Caco-2 (cell line): ENCODE data around the gene ZDHHC7. TPM values are rescaled to one million over a fixed set of nuclear protein-coding genes. Genes with fewer than 3 reads are reported as not detected.

Source experiments
- Bru-seq: library from RNA; stranded (reverse); fragments of 400-500 nt; gene quantifications from one replicate; lab custom pipeline; 2021; lab: Mats Ljungman, UMichigan
- BruChase-seq, 2 experiments: library from RNA; stranded (reverse); fragments of 400-500 nt; gene quantifications; one replicate each; lab custom pipeline; 2021; lab: Mats Ljungman, UMichigan
- BruUV-seq: library from RNA; stranded (reverse); fragments of 400-500 nt; replicated peaks from 2 replicates; lab custom pipeline; 2021; lab: Mats Ljungman, UMichigan
- CTCF ChIA-PET: fragments of 300-600 bp; sonication (Branson Sonifier 250); formaldehyde crosslinking; loops from one replicate; lab custom pipeline; 2022; ENCODE audit warnings: antibody characterized with exemption; lab: Charles Lee
- POLR2A ChIA-PET: fragments of 300-600 bp; sonication (Branson Sonifier 250); formaldehyde crosslinking; loops from one replicate; lab custom pipeline; 2022; ENCODE audit warnings: antibody characterized with exemption; lab: Charles Lee
- DNase-seq, 2 experiments: peaks; one replicate each; pipeline versions ENCODE4 v3.0.0 to v3.0.0-alpha.2; 2020 to 2022
- H3K27me3 ChIP-seq: replicated peaks from 2 replicates; pipeline ENCODE4 v1.6.0; 2011; ENCODE audit warnings: low read length; ENCODE audit not compliant: control insufficient read depth, insufficient read depth
- H3K36me3 ChIP-seq: 2 replicates; pipeline ENCODE4 v1.5.1; 2011; ENCODE audit warnings: low read length; ENCODE audit not compliant: control insufficient read depth, insufficient read depth
- H3K4me1 ChIP-seq: fragments of 250-450 bp; sonication (Bioruptor Pico); 2 replicates; pipeline ENCODE4 v1.5.1; 2020; ENCODE audit warnings: mild to moderate bottlenecking
- H3K4me3 ChIP-seq: 2 replicates; pipeline ENCODE4 v1.5.1; 2011; ENCODE audit warnings: low read depth, mild to moderate bottlenecking, control low read depth, low read length
- H3K9me3 ChIP-seq: fragments of 250-450 bp; sonication (Bioruptor Pico); 2 replicates; pipeline ENCODE4 v1.5.1; 2020; ENCODE audit warnings: mild to moderate bottlenecking, moderate library complexity
- H3K27ac Mint-ChIP-seq: one replicate; pipeline ENCODE4 v1.8.0; 2022; ENCODE audit warnings: mixed read lengths; ENCODE audit not compliant: unreplicated experiment
- H3K27me3 Mint-ChIP-seq: one replicate; pipeline ENCODE4 v1.8.0; 2022; ENCODE audit warnings: mixed read lengths; ENCODE audit not compliant: insufficient read depth, unreplicated experiment
- H3K36me3 Mint-ChIP-seq: one replicate; pipeline ENCODE4 v1.8.0; 2022; ENCODE audit warnings: mild to moderate bottlenecking, mixed read lengths; ENCODE audit not compliant: insufficient read depth, unreplicated experiment
- H3K4me1 Mint-ChIP-seq: one replicate; pipeline ENCODE4 v1.8.0; 2022; ENCODE audit warnings: low read depth, mixed read lengths; ENCODE audit not compliant: unreplicated experiment
- H3K4me3 Mint-ChIP-seq: one replicate; pipeline ENCODE4 v1.8.0; 2022; ENCODE audit warnings: mild to moderate bottlenecking, moderate library complexity, mixed read lengths; ENCODE audit not compliant: unreplicated experiment
- H3K9me3 Mint-ChIP-seq: one replicate; pipeline ENCODE4 v1.8.0; 2022; ENCODE audit warnings: mixed read lengths; ENCODE audit not compliant: unreplicated experiment
- CTCF ChIP-seq, 2 experiments: fragments of 200-600 bp in 1 of 2; IDR thresholded peaks; 1 replicate in 1 of 2; 2 replicates in 1 of 2; pipeline versions ENCODE4 v1.5.1 to v1.8.0; 2011 to 2022; ENCODE audit warnings: antibody characterized with exemption in 1 of 2, control low read depth in 1 of 2, inconsistent platforms in 1 of 2, low read depth in 1 of 2, low read length in 1 of 2, mild to moderate bottlenecking in 1 of 2, moderate library complexity in 1 of 2; ENCODE audit not compliant: insufficient read depth in 1 of 2, severe bottlenecking in 1 of 2, unreplicated experiment in 1 of 2
- intact Hi-C: fragments of 100-400 bp; cut with micrococcal nuclease; formaldehyde crosslinking; loops from one replicate; pipeline ENCODE4 v1.10.0; 2022; ENCODE audit not compliant: unreplicated experiment
- long read RNA-seq: library from polyadenylated mRNA; stranded (forward); transcript quantifications from one replicate; pipeline ENCODE4 v2.0.0, GENCODE V29; 2022
- total RNA-seq: library from RNA; stranded (reverse); gene quantifications from 2 replicates; pipeline ENCODE4 v1.2.3, GENCODE V29; 2022

Gene ZDHHC7
- total RNA-seq (82.8 and 85.7 TPM in 2 replicates), Bru-seq, nascent RNA (percentile 88 among the genes with signal in this experiment), BruChase-seq, experiment 1, labeled RNA remaining after a 2-hour chase (percentile 92 among the genes with signal in this experiment), BruChase-seq, experiment 2, labeled RNA remaining after a 6-hour chase (percentile 92 among the genes with signal in this experiment)
- long read RNA-seq, transcript ZDHHC7-203 (9 exons, 1,488 nt) = minor isoform, 5 of 114 reads
- long read RNA-seq, transcript ZDHHC7-201 (8 exons, 3,442 nt) = major isoform, 69 of 114 reads
- long read RNA-seq, partial matches to known transcripts = 4 of 114 reads
- long read RNA-seq, other reads (novel, unspliced or antisense) = 32 of 114 reads

DNA sequence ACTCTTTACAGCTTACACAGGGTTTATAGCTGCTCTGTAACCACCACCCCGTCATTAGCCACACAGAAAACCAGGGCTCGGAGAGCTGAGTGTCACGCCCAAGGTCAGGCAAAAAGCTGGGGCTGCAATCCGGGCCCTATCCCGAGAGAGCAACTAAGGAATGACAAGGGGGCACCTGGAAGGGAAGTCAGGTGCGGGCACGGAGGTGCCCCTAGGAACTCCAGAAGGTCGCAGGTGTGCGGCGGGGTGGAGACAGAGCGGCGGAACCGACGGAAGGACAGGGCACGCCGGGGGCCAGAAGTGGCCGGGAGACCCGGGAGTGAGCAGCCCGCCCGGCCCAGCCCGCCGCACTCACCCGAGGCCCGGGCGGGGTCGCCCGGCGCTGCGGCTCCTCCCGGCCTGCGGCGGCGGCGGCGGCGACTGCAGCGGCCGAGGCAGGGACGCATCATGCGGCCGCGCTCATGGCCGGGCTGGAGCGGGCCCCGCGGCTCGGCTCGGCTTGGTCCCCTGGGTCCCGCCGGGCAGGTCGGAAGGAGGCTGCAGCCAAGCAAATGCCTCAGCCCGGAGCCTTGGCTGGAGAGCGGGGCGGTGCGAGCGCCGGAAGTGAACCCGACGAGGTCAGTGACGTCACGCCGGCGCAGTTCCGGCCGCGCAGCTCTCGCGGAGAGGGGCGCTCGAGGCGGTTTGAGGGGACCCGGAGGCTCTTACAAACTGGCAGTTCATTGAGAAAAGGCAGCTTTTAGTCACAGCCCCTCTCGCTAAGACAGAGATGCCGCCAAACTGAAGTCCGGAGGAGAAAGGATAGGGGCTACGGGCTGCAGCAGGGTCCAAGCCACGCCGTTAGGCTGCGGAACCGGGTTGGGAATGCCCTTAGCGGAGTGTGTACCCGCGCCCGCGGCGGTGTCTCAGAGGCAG is at the start of gene ZDHHC7:
ZDHHC7 (minus strand) TSS at position 605 of the 915 bp plus-strand sequence. CDS start 20,917 bp downstream, outside the sequence.
- peak within 1 kb of the TSS; percentile 97 for H3K4me3 ChIP-seq
- H3K27me3 Mint-ChIP-seq = no peaks in the 10 kb centered on the region
- H3K9me3 Mint-ChIP-seq = no peaks in the 10 kb centered on the region
- H3K4me3 Mint-ChIP-seq = peak within 1 kb of the TSS; percentile 100
- H3K9me3 ChIP-seq = no peaks in the 10 kb centered on the region
- no TSS peak for BruUV-seq
- POLR2A ChIA-PET = interaction anchor here (0.7 to 2.2 kb wide), 4 partner anchors 12 to 284 kb away, joined by 3 to 15 read pairs (median 8); partner anchors contain the start of gene KIAA0513
- H3K27me3 ChIP-seq = no peaks in the 10 kb centered on the region
- CTCF ChIA-PET = interaction anchor here (0.6 to 1.9 kb wide), 4 partner anchors 16 to 285 kb away, joined by 4 to 12 read pairs (median 6); partner anchors contain the start of gene KIAA0513
- H3K36me3 Mint-ChIP-seq = peaks cover 53% of the 10 kb centered on the region
- peak in 1 of 2 experiments; percentile 9 for TF ChIP-seq CTCF (IDR thresholded peaks at IDR 0.05; ENCODE audit: insufficient read depth in 1 of 2, low read depth in 1 of 2, low read length in 1 of 2, severe bottlenecking in 1 of 2, unreplicated experiment in 1 of 2)
- H3K36me3 ChIP-seq = no peaks in the 10 kb centered on the region; the same call in 1 of the 2 replicates
- H3K27ac Mint-ChIP-seq = peak within 1 kb of the TSS; percentile 94
- DNase-seq = peak; percentile 86 to 90
- H3K4me1 Mint-ChIP-seq = peaks cover 27% of the 10 kb centered on the region
- intact Hi-C loops = loop anchor here (2.0 to 5.0 kb wide), 3 partner anchors 16 to 76 kb away; no protein-coding TSS in a partner anchor
- peaks cover 33% of the 10 kb centered on the region for H3K4me1 ChIP-seq

DNA sequence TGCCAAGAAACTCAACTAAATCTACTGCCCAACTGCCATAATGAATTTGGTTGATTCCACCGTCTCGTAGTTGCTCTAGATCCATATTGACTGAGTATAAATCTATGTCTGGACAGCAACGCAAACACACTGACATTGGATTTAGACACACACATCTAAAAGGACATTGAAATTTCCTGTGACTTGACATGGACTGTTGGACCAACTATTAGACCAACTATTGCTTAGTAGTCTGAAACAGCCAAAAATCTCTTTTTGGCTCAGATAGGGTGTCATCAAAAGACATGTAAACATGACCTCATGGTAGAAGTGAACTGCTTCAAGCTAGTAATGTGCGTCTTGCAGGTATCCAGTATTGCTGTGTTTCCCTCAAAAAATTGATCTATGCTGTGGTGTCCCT is 47.6 kb upstream of the ZDHHC7 start:
- Histone ChIP-seq H3K4me3 (no peak overlapping the region), H3K27me3 (no peaks in the 10 kb centered on the region), H3K36me3 (no peaks in the 10 kb centered on the region), H3K4me1 (no peaks in the 10 kb centered on the region), H3K9me3 (no peaks in the 10 kb centered on the region)
- Mint-ChIP-seq H3K27me3 (no peaks in the 10 kb centered on the region), H3K4me1 (peaks cover 15% of the 10 kb centered on the region), H3K4me3 (no peak overlapping the region), H3K27ac (no peak overlapping the region), H3K9me3 (no peaks in the 10 kb centered on the region), H3K36me3 (no peaks in the 10 kb centered on the region)
- no peak for DNase-seq
- no TSS peak for BruUV-seq
- ChIA-PET POLR2A (no interaction called here), CTCF (no interaction called here)
- intact Hi-C loops = no loop called here
- TF ChIP-seq CTCF (IDR thresholded peaks at IDR 0.05; ENCODE audit: insufficient read depth in 1 of 2, low read depth in 1 of 2, low read length in 1 of 2, severe bottlenecking in 1 of 2, unreplicated experiment in 1 of 2) = no peak

GRCh38 chr16:85057948-85058347 is 46.6 kb upstream of the ZDHHC7 start:
- no peaks in the 10 kb centered on the region for H3K4me1 ChIP-seq
- H3K36me3 ChIP-seq = no peaks in the 10 kb centered on the region
- no TSS peak for BruUV-seq
- no peak overlapping the region for H3K4me3 ChIP-seq
- no peak for DNase-seq
- CTCF ChIA-PET = interaction anchor here (0.6 to 1.0 kb wide), 6 partner anchors 9 to 62 kb away, joined by 3 to 7 read pairs (median 3); no protein-coding TSS in a partner anchor
- no peaks in the 10 kb centered on the region for H3K9me3 Mint-ChIP-seq
- H3K4me1 Mint-ChIP-seq = peaks cover 15% of the 10 kb centered on the region
- no peaks in the 10 kb centered on the region for H3K27me3 ChIP-seq
- H3K4me3 Mint-ChIP-seq = no peak overlapping the region
- intact Hi-C loops = loop anchor here (1.0 kb wide), 1 partner anchor 28 kb away; no protein-coding TSS in a partner anchor
- H3K27me3 Mint-ChIP-seq = no peaks in the 10 kb centered on the region
- H3K36me3 Mint-ChIP-seq = no peaks in the 10 kb centered on the region
- H3K9me3 ChIP-seq = no peaks in the 10 kb centered on the region
- no peak overlapping the region for H3K27ac Mint-ChIP-seq
- POLR2A ChIA-PET = no interaction called here
- TF ChIP-seq CTCF (IDR thresholded peaks at IDR 0.05; ENCODE audit: insufficient read depth in 1 of 2, low read depth in 1 of 2, low read length in 1 of 2, severe bottlenecking in 1 of 2, unreplicated experiment in 1 of 2) = no peak
